HPDE6-E6E7 (cell line): ENCODE measurements around the gene FOXS1.

Experiments used
- DNase-seq: peaks from one replicate; pipeline ENCODE4 v3.0.0; 2011; ENCODE audit warnings: missing footprints; ENCODE audit errors: extremely low spot score

FOXS1 gene

DNA sequence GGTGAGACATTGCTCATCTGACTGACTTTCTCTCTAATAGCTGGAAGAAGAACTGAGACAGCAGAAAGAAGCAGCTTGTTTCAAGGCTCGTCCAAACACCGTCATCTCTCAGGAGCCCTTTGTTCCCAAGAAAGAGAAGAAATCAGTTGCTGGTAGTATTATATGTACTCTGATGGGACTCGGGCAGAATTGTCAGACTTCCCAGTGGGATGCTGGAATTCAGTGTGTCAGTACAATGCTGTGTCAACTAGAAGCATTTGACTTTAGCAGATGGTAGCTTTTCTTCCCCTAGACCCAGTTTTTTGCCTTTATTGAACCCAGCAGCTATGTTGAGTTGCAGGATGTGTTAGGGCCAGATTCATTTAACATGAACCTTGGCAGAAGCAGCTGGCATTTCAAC, 48.0 kb downstream of the FOXS1 start:
- DNase-seq = no peak
